Activated CD4-positive, alpha-beta T cell treated with anti-CD3 and anti-CD28 coated beads, Interleukin-2, amount 50 U/mL, for 1 hour (primary cell): Measurements from ENCODE around the gene FSTL4.

Experiments
- DNase-seq: peaks from one replicate; pipeline ENCODE4 v3.0.0-alpha.2; 2020

The FSTL4 gene

GRCh38 chr5:133511653-133512235 lies 100.6 kb downstream of the FSTL4 start:
- no peak for DNase-seq

DNA sequence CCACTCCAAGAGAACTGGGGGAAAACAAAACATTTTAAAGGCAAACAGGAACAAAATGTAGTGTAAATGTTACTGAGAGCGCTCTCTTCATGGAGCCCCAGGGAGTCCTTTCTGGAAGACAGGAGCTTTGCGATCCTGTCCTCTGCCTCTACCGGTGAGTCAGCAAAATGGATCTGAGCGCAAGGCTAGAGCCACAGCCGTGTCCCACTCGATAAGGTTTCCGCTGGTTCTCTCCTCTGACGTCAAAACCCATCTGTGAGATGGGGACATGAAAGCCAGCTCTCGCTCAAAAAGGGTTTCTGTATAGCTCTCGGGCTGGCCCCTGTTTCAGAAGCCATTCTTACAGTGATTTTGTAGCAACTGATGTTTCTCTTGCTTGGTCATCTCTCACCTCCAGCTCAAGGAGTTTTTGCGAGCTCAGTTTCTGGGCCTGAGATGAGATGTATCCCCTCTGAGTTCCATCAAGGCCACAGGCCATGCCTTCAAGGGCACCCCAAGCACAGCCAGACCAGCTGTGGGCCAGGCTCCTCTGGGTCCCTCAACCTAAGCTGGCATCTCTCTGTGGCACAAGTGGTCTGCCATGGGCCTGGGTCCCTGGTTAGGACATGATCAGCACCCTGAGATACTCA lies 101.6 kb downstream of the FSTL4 start:
- no peak for DNase-seq

GRCh38 chr5:133509742-133510079 lies 102.6 kb downstream of the FSTL4 start:
- no peak for DNase-seq

DNA sequence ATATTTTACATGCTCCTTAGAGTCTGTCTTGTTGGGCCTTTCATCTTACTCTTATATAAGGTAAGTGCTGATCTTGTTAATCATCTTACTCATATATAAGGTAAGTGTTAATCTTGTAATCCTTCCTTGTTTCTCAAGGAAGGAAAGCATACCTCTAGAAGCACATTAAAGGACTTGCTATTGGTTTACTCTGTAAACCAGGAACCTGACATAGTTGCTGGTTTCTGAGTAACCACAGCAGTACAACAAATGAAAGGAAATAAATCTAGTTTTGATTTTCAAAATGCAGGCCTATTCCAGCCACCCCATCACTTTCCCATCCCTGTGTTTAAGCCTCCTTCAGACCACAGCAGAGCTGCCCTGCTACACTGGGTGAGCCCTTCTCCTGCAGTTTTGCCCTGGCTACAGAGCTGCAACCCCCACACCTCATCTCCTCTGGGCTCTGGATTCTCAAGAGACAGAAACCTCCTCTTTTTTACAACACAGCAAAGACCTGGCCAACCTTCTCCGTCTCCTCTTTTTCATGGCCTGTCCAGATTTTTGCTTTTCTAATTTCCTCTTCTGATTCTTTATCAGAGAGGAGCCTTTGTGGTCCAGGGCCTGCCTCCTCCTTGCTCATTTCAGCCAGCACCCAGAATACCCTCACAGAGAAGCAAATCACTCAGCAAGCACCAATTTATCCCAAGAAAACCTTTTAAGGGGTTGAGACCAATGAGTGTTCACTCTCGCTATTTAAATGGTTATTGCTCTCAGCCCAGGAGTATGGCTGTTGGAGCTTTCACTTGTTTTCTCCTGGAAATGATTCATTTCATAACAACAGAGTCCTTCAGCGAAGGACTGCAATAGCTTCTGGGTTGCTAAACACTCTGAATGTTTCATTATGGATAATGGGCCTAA lies 103.2 kb downstream of the FSTL4 start:
- DNase-seq = no peak

- no peak for DNase-seq
Observed at GRCh38 chr5:133508331-133508730, 104.0 kb downstream of the FSTL4 start.

DNA sequence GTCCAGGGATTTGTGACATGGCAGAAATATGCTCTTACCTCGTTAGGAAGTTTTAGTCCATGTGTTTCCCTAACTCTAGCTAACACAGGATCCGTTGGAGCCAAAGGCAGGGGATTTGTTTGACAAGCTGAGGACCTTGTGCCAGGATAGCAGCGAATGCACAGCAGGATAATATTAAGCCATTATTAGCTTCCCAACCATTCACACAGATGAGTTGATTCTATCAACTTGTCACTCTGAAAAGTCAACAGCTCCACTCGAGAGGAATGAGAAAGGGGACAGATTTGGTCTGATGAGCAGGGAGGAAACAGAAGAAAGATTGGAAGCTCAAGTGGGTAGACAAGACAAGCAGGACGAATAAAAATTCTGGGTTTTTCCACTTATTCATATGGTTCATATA lies 106.2 kb downstream of the FSTL4 start:
- no peak for DNase-seq

DNA sequence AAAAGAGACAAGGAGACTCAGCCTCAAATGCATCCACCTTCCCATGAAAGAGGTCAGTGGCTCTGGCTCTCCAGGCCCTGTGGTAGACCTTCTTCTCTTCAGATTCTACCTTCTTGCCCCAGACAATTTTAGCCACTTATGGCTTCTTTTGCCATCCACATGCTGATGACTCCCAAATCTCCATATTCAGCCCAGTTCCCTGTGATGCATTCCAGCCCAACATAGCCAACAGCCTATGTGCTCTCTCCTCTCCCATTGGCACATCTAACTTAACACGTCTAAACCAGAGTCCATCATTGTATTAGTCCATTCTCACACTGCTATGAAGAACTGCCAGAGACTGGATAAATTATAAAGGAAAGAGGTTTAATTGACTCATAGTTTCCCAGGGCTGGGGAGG lies 108.8 kb downstream of the FSTL4 start:
- DNase-seq = no peak

DNA sequence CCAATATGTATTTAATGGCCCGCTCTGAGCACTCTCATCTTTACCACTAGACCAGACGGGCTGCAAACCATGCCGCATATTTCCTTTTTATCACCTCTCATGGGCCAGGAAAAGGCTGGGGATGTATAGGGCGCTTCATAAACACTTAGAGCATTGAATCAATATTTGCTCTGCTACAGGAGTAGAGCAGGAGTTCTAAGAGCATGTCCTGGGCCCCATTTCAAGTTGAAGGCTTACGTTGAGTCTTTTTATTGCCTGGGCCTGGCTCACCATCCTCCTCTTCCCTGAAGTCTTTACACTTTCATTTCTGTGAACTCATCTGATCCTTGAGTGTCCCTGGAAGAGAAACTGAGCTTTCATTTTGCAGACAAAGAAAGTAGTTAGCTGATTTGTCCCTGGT lies 112.4 kb downstream of the FSTL4 start:
- DNase-seq = no peak

GRCh38 chr5:133497608-133498348 lies 114.6 kb downstream of the FSTL4 start:
- no peak for DNase-seq

- DNase-seq = no peak
Observed at GRCh38 chr5:133496631-133497030, 115.7 kb downstream of the FSTL4 start.

- DNase-seq = no peak
Observed at GRCh38 chr5:133494923-133495246, 117.5 kb downstream of the FSTL4 start.

DNA sequence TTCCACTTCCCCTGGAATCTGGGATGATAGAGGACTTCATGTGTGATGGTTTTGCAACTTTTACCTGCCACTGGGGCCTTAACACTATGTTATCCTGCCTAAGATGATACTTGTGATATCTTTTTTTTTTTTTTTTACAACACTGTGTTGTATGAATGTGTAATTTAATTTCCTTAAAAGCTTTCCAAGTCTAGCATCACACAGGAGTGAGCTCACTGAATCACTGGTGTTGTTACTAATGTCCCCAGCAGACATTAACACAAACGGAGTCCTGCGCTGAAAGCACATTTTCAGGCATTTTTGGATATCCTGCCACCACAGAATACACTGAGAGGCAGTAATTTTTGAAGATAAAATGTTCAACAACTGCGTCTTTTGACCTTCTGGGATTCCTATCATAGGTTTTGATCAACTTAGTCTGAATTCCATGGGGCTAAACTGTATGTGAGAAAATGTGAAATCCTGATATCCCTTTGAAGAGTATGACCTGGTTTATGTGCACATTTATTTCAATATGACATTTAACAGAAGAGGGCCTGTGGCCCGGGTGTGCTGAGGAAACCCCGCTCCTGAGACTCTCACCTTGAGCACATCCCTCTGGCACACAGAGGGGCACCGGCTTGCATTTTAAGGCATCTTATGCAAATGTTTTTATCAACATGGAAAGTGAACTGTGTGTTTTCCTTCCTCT lies 118.0 kb downstream of the FSTL4 start:
- DNase-seq = no peak

- DNase-seq = no peak
Observed at GRCh38 chr5:133489632-133490031, 122.7 kb downstream of the FSTL4 start.

DNA sequence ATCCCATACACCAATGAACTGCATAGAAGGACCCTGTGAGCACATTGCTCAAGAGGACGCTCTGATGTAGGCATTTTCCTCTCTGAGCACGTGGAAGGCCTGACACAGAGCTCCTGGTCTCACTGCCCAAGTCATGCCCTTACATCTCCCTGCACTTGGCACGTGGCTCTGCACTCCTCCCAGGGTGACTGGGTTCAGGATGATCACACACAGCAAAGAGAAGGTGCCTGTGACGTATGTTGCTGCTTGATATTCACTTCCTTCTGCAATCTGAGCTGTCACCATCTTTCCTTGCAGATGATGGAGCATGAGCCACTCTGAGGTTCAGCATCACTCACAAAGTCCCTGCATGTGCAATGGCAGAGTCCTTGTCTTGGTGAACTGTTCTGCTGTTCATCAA lies 125.2 kb downstream of the FSTL4 start:
- no peak for DNase-seq

DNA sequence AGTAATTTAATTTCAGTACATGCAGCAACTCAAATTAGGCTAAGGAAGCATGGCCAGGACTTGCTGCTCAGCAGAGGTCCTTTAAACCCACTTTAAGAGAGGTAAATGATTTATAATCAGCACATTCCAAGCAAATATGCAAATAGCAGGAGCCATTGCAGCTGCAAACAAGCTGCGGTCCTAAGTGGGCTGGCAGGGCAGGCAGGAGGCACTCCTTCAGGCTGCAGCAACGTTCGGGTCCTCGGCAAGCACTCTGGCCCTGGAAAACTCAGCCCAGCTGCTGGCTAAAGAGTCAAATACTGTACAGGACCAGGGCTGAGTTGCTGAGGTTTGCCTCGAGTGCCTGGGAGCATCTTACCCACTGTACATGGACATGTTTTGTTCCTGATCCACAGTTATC lies 126.9 kb downstream of the FSTL4 start:
- DNase-seq = no peak

DNA sequence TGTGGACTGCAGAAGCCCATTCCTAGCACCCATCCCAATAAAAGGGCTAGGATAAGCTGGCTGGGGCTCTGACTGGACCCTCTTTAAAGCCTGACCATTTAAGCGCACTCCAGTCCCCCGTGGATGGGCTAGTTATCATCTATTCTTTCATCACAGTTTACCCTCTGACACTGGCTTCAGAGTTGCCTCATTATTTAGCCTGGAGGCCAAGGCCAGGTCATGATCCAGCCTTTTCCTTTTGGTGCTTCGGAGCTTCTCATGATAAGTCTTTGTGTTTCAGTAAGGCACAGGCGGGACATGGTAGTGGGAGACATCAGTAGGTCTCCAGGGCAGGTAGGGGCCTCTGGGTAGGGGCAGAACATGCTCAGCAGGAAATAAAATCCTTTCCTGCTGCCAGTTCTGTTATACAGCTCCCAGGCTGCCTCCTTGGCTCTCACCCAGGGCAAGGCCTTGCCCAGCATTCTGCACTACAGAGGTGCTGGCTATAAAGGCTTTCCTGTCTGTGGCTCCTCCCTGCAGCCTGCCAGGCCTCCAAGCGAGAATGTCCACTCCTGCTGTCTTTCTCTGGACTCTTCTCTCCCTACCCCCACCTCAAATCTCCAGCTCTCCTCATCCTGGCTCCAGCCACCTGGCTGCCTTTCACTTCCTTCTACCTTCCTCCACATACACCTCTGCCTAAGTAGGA lies 128.8 kb downstream of the FSTL4 start:
- no peak for DNase-seq

GRCh38 chr5:133482028-133482427 lies 130.3 kb downstream of the FSTL4 start:
- no peak for DNase-seq

DNA sequence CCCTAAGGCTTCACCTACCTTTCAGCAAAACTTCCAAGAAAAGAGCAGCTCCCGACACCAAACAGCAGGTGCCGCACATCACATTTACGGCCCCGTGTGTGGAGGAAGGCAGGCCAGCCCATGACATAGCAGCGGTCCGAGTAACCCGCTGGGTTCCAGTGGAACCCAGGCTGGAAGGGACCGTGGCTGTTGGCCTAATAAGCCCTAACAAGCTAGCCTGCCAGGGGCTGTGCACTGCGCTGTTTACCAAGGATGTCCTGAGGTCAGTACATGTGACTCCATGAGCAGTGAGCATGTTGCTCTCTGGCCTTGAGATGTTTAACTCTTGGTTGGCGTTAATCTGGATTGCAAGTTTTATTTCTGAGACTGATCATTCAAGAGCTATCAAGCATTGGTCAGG lies 131.5 kb downstream of the FSTL4 start:
- DNase-seq = no peak

- no peak for DNase-seq
Observed at GRCh38 chr5:133480366-133480765, 132.0 kb downstream of the FSTL4 start.

- DNase-seq = no peak
Observed at GRCh38 chr5:133478199-133478985, 133.9 kb downstream of the FSTL4 start.

GRCh38 chr5:133475986-133476385 lies 136.4 kb downstream of the FSTL4 start:
- DNase-seq = no peak
